Neural progenitor cell (in vitro differentiated cells): Measurements from ENCODE around the gene POTEC. TPM values are rescaled to one million over a fixed set of nuclear protein-coding genes. Genes with fewer than 3 reads are reported as not detected.
"Not testable (repeated sequence)": the region's sequence is repeated elsewhere in the genome, so short reads cannot be mapped to it uniquely, and the experiment has no call there.

Experiments used
- DNase-seq: peaks from one replicate; pipeline ENCODE4 v3.0.0-alpha.2; 2016; ENCODE audit warnings: low spot score
- H2AFZ ChIP-seq: fragments of 200-600 bp; sonication (generic); replicated peaks from 2 replicates; pipeline ENCODE4 v1.6.1; 2016; ENCODE audit warnings: antibody characterized with exemption
- H3F3A ChIP-seq: fragments of 200-600 bp; sonication (generic); 2 replicates; pipeline ENCODE4 v1.6.1; 2016; ENCODE audit warnings: antibody characterized with exemption, low read depth
- H3K27ac ChIP-seq: fragments of 200-600 bp; sonication (generic); 2 replicates; pipeline ENCODE4 v1.5.1; 2016; ENCODE audit warnings: mild to moderate bottlenecking
- H3K27me3 ChIP-seq: fragments of 200-600 bp; sonication (generic); 2 replicates; pipeline ENCODE4 v1.6.1; 2016; ENCODE audit warnings: mild to moderate bottlenecking, moderate library complexity
- H3K36me3 ChIP-seq: fragments of 200-600 bp; sonication (generic); 2 replicates; pipeline ENCODE4 v1.5.1; 2016
- H3K4me1 ChIP-seq: fragments of 200-600 bp; sonication (generic); 2 replicates; pipeline ENCODE4 v1.6.1; 2016; ENCODE audit warnings: mixed run types
- H3K4me2 ChIP-seq: fragments of 200-600 bp; sonication (generic); 2 replicates; pipeline ENCODE4 v1.6.1; 2016
- H3K4me3 ChIP-seq: fragments of 200-600 bp; sonication (generic); 2 replicates; pipeline ENCODE4 v1.5.1; 2016
- H3K79me2 ChIP-seq: fragments of 200-600 bp; sonication (generic); 2 replicates; pipeline ENCODE4 v1.6.1; 2016; ENCODE audit warnings: low read depth
- H3K9ac ChIP-seq: fragments of 200-600 bp; sonication (generic); 2 replicates; pipeline ENCODE4 v1.6.1; 2016
- H3K9me3 ChIP-seq: fragments of 200-600 bp; sonication (generic); 2 replicates; pipeline ENCODE4 v1.5.1; 2016; ENCODE audit warnings: low read depth
- H4K20me1 ChIP-seq: fragments of 200-600 bp; sonication (generic); 2 replicates; pipeline ENCODE4 v1.6.1; 2016; ENCODE audit warnings: low read depth
- H3K27ac Mint-ChIP-seq: 3 replicates; pipeline ENCODE4 v1.8.0; 2021; ENCODE audit warnings: mixed read lengths
- H3K27me3 Mint-ChIP-seq: 2 replicates; pipeline ENCODE4 v1.8.0; 2022; ENCODE audit warnings: low read depth, mild to moderate bottlenecking, inconsistent platforms, moderate library complexity, mixed read lengths; ENCODE audit not compliant: insufficient read depth
- H3K36me3 Mint-ChIP-seq: 3 replicates; pipeline ENCODE4 v1.8.0; 2021; ENCODE audit warnings: mixed read lengths
- H3K4me1 Mint-ChIP-seq: 3 replicates; pipeline ENCODE4 v1.8.0; 2021; ENCODE audit warnings: mixed read lengths
- H3K4me3 Mint-ChIP-seq: 3 replicates; pipeline ENCODE4 v1.8.0; 2021; ENCODE audit warnings: mild to moderate bottlenecking, moderate library complexity, mixed read lengths
- H3K9me3 Mint-ChIP-seq: 3 replicates; pipeline ENCODE4 v1.8.0; 2020; ENCODE audit warnings: mixed read lengths
- small RNA-seq: library from RNA; depleted of rRNA; stranded (forward); fragments of <200 nt; gene quantifications from one replicate; pipeline ENCODE3, GENCODE V24; 2015
- total RNA-seq: library from RNA; depleted of rRNA; stranded (reverse); fragments of >200 nt; gene quantifications from 2 replicates; pipeline ENCODE4 v1.2.3, GENCODE V29; 2015; ENCODE audit warnings: low replicate concordance

POTEC gene
- total RNA-seq, 1 donor from 2014 or later: not detected

DNA sequence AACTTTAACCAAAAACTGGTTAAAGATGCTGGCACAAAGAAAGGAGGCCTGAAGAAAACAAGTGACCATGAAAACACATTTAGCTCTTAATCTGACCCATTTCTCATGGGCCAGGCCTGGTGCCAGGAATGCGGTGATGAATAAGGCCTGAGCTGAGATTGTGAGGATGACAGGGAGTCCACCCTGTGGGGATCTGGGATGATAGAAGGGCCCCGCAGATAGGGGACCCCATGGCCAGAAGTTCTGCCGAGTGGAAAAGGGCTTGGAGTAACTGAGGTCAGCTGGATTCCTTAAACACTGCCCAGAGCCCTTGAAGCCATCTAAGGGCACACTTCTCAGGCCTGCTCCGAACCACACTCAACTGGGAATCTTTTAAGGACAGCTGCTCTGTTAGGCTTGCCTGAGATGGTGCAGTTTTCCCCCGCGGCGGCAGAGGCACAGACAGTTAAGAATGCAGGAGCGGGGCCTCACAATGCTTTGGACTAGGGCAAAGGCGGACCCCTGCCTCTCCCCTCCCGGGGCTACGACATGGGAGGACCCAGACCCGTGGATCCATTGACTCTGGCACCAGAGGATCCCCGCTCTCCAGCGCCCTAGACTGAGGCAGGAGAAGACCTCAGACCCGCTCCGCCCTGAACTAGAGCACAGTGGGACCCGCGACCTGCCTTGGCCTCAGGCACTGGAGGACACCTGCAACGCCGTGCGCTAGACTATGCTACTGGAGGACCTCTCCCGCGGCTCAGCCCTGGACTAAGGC lies 70.0 kb downstream of the POTEC start:
- not testable (repeated sequence) for H3K4me3 Mint-ChIP-seq, H3K27ac Mint-ChIP-seq, H3K9me3 ChIP-seq, H3K4me1 ChIP-seq, H3K27me3 Mint-ChIP-seq, H3K4me3 ChIP-seq, H3K79me2 ChIP-seq, H3K4me2 ChIP-seq, H3K36me3 ChIP-seq, H3K36me3 Mint-ChIP-seq, H2AFZ ChIP-seq, H4K20me1 ChIP-seq, H3K27me3 ChIP-seq, H3K9ac ChIP-seq, H3K27ac ChIP-seq, DNase-seq, H3F3A ChIP-seq, H3K4me1 Mint-ChIP-seq
- H3K9me3 Mint-ChIP-seq: peaks cover 15% of the 10 kb centered on the region

DNA sequence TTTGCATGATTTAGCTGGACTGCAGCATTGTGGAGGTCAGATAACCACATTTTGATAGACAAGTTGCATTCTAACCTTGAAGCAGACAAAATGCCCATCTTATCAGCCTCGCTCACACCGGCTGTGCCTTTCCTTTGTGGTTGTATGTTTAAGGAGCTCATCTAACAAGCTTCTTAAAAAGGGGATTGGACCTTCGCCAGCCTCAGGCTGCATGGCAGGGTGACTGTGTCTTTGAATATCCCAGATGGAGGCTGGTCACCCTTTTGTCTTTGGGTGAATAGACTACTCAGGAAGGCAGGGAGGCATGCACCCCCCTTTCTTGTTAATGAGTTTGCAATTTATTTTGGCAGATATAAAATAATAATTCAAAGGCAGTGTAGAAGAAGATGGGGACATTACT lies 72.1 kb downstream of the POTEC start:
- DNase-seq, H4K20me1 ChIP-seq, H3K27ac ChIP-seq, H3K79me2 ChIP-seq, H3K9me3 ChIP-seq, H3K4me3 ChIP-seq, H3K27me3 ChIP-seq, H3K9ac ChIP-seq, H2AFZ ChIP-seq, H3K36me3 Mint-ChIP-seq, H3F3A ChIP-seq, H3K4me1 Mint-ChIP-seq, H3K36me3 ChIP-seq, H3K4me1 ChIP-seq, H3K27ac Mint-ChIP-seq, H3K4me3 Mint-ChIP-seq, H3K4me2 ChIP-seq, H3K27me3 Mint-ChIP-seq: not testable (repeated sequence)
- H3K9me3 Mint-ChIP-seq: peaks cover 18% of the 10 kb centered on the region

DNA sequence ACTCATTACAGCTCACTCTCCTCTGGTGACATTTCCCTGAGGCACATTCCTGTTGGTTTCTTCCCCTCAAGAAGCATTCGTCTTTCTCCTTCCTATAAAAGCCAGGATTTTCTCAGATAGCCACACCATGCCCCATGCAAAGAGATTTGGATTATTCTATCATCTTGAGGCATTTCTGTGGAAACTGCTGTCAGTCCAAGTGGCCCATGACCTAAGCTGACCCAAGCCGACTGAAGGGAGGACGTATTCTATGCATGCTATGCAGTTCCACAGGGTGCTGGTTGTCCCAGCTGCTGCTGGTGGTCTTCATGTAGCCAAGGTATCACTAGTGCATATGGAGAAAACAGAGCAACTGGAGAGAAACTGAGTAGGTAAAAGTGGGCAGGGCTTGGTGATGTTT lies 73.0 kb downstream of the POTEC start:
- H3K27me3 ChIP-seq, H3K9me3 ChIP-seq, H3K4me2 ChIP-seq, H3K27ac Mint-ChIP-seq, H3K4me1 Mint-ChIP-seq, DNase-seq, H2AFZ ChIP-seq, H3K4me3 Mint-ChIP-seq, H3K36me3 Mint-ChIP-seq, H3K27me3 Mint-ChIP-seq, H3K79me2 ChIP-seq, H3F3A ChIP-seq, H3K4me3 ChIP-seq, H4K20me1 ChIP-seq, H3K27ac ChIP-seq, H3K36me3 ChIP-seq, H3K9ac ChIP-seq, H3K4me1 ChIP-seq: not testable (repeated sequence)
- peaks cover 16% of the 10 kb centered on the region for H3K9me3 Mint-ChIP-seq

DNA sequence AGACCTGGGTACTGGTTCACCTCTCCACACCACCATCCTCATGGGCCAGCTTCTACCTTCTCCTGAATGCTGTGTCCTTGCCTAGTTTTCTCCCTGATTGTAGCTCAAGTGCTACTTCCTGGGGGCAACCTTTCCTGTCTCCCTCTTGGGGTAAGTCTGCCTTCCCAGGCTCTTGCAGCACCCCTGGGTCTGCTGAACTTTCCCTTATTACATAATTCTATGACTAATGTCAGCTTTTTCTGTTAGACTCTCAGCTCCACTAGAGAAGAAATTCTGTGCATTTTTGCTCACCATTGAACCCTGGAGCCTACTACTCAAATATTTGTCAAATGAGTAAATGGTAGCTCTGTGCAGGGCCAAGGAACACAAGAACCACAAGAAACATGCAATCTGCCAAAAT lies 73.4 kb downstream of the POTEC start:
- peaks cover 16% of the 10 kb centered on the region for H3K9me3 Mint-ChIP-seq
- not testable (repeated sequence) for H3K4me1 Mint-ChIP-seq, H4K20me1 ChIP-seq

DNA sequence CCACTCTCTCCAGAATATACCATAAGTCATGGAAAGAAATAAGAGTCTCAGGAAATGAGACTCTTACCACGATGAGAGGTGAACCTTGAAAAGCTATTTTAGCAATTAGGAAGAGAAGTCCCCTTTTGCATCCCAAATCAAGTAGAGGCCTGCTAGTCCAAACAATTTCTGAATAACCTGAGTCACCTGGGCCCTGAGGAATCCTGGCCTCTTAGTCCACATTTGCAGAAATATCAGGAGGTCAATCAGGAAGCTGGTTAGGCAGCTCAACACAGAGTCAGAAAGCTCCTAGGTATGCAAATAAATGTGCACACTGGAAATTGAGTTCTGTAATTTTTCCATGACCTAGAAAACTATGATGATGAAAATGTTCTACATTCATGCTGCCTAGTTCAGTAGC lies 77.4 kb downstream of the POTEC start:
- not testable (repeated sequence) for H3K4me1 ChIP-seq, H3K9ac ChIP-seq, H3K4me2 ChIP-seq, H3K36me3 Mint-ChIP-seq, H2AFZ ChIP-seq, H3K36me3 ChIP-seq, H3K9me3 ChIP-seq, H3K4me3 ChIP-seq, H3K4me1 Mint-ChIP-seq, H3K27ac ChIP-seq, H3K79me2 ChIP-seq, DNase-seq, H3K4me3 Mint-ChIP-seq, H4K20me1 ChIP-seq, H3K27me3 ChIP-seq, H3K27me3 Mint-ChIP-seq, H3F3A ChIP-seq, H3K27ac Mint-ChIP-seq
- H3K9me3 Mint-ChIP-seq: peaks cover 35% of the 10 kb centered on the region

More for the DNA sequence above, 73.4 kb downstream of the POTEC start:
- DNase-seq, H3K27me3 Mint-ChIP-seq, H3K4me1 ChIP-seq, H3K4me2 ChIP-seq, H3K36me3 ChIP-seq, H3K36me3 Mint-ChIP-seq, H3K4me3 Mint-ChIP-seq, H3F3A ChIP-seq, H3K4me3 ChIP-seq, H3K27ac Mint-ChIP-seq, H3K27ac ChIP-seq, H3K27me3 ChIP-seq, H3K9me3 ChIP-seq, H2AFZ ChIP-seq, H3K9ac ChIP-seq, H3K79me2 ChIP-seq: not testable (repeated sequence)

Small RNAs within 50 kb of the gene (small RNA-seq; reads per million reads assigned to genes)
- not detected for gene RNU6-1021P

Other genes with a start within 250 kb of the POTEC start
- gene ANKRD30B, start 204.6 kb upstream of the POTEC start, total RNA-seq: not detected in 2 replicates